Parathyroid adenoma (tissue), 2 donors: Measurements from ENCODE around the gene KIFC3.

ENCODE experiments used
- H2AFZ ChIP-seq: fragments of 300-600 bp; sonication (generic); one replicate; pipeline ENCODE4 v1.7.0; 2017; ENCODE audit warnings: antibody characterized with exemption, mild to moderate bottlenecking
- H3K27ac ChIP-seq: fragments of 300-600 bp; sonication (generic); one replicate; pipeline ENCODE4 v1.7.0; 2017
- H3K27me3 ChIP-seq: fragments of 300-600 bp; sonication (generic); one replicate; pipeline ENCODE4 v1.7.0; 2017; ENCODE audit warnings: low read length; ENCODE audit not compliant: control insufficient read depth, insufficient read depth
- H3K36me3 ChIP-seq: fragments of 300-600 bp; sonication (generic); one replicate; pipeline ENCODE4 v1.7.0; 2017; ENCODE audit warnings: low read length; ENCODE audit not compliant: control insufficient read depth, insufficient read depth
- H3K4me1 ChIP-seq: fragments of 300-600 bp; sonication (generic); one replicate; pipeline ENCODE4 v1.7.0; 2017; ENCODE audit warnings: control low read depth
- H3K4me2 ChIP-seq: fragments of 300-600 bp; sonication (generic); one replicate; pipeline ENCODE4 v1.7.0; 2017; ENCODE audit warnings: low read length
- H3K4me3 ChIP-seq: fragments of 300-600 bp; sonication (generic); one replicate; pipeline ENCODE4 v1.7.0; 2017; ENCODE audit warnings: low read depth, low read length
- H3K79me2 ChIP-seq: fragments of 300-600 bp; sonication (generic); one replicate; pipeline ENCODE4 v1.7.0; 2017; ENCODE audit warnings: control low read depth
- H3K9ac ChIP-seq: fragments of 300-600 bp; sonication (generic); one replicate; pipeline ENCODE4 v1.7.0; 2017; ENCODE audit warnings: mild to moderate bottlenecking
- H3K9me3 ChIP-seq: fragments of 300-600 bp; sonication (generic); one replicate; pipeline ENCODE4 v1.7.0; 2017; ENCODE audit warnings: low read length; ENCODE audit not compliant: control insufficient read depth
- CTCF ChIP-seq: fragments of 300-600 bp; sonication (generic); IDR thresholded peaks from one replicate; pipeline ENCODE4 v1.7.0; 2017; ENCODE audit warnings: antibody characterized with exemption, mild to moderate bottlenecking
- donor health status: primary hyperparathyroidism.

KIFC3 gene

GRCh38 chr16:57745768-57746167, 56.5 kb downstream of the KIFC3 start:
- H3K79me2 ChIP-seq, result no peaks in the 10 kb centered on the region
- no peak overlapping the region for H2AFZ ChIP-seq
- H3K9ac ChIP-seq, result no peak overlapping the region
- H3K27me3 ChIP-seq, result no peaks in the 10 kb centered on the region
- H3K27ac ChIP-seq, result no peak overlapping the region
- no peak overlapping the region for H3K4me3 ChIP-seq
- H3K9me3 ChIP-seq, result no peaks in the 10 kb centered on the region
- H3K4me2 ChIP-seq, result no peak overlapping the region
- H3K36me3 ChIP-seq, result no peaks in the 10 kb centered on the region
- TF ChIP-seq CTCF, result no peak
- no peaks in the 10 kb centered on the region for H3K4me1 ChIP-seq

GRCh38 chr16:57744642-57744903, 57.7 kb downstream of the KIFC3 start:
- Histone ChIP-seq H3K9me3 (no peaks in the 10 kb centered on the region), H3K79me2 (no peaks in the 10 kb centered on the region), H3K4me2 (no peak overlapping the region), H3K9ac (no peak overlapping the region), H2AFZ (no peak overlapping the region), H3K36me3 (no peaks in the 10 kb centered on the region), H3K27me3 (no peaks in the 10 kb centered on the region), H3K27ac (no peak overlapping the region), H3K4me3 (no peak overlapping the region), H3K4me1 (no peaks in the 10 kb centered on the region)
- TF ChIP-seq CTCF, result no peak

GRCh38 chr16:57743886-57744641, 58.2 kb downstream of the KIFC3 start:
- Histone ChIP-seq H2AFZ (no peak overlapping the region), H3K36me3 (no peaks in the 10 kb centered on the region), H3K4me1 (no peaks in the 10 kb centered on the region), H3K27ac (no peak overlapping the region), H3K4me3 (no peak overlapping the region), H3K9me3 (no peaks in the 10 kb centered on the region), H3K27me3 (no peaks in the 10 kb centered on the region), H3K9ac (no peak overlapping the region), H3K4me2 (no peak overlapping the region), H3K79me2 (peaks cover 3% of the 10 kb centered on the region)
- TF ChIP-seq CTCF, result no peak

GRCh38 chr16:57743458-57743857, 58.8 kb downstream of the KIFC3 start:
- no peak for TF ChIP-seq CTCF
- Histone ChIP-seq H3K4me3 (no peak overlapping the region), H3K79me2 (peaks cover 5% of the 10 kb centered on the region), H3K9ac (no peak overlapping the region), H3K36me3 (no peaks in the 10 kb centered on the region), H3K4me1 (no peaks in the 10 kb centered on the region), H3K4me2 (no peak overlapping the region), H2AFZ (no peak overlapping the region), H3K27me3 (no peaks in the 10 kb centered on the region), H3K9me3 (no peaks in the 10 kb centered on the region), H3K27ac (no peak overlapping the region)

- Histone ChIP-seq H3K9me3 (no peaks in the 10 kb centered on the region), H3K79me2 (peaks cover 7% of the 10 kb centered on the region), H3K4me3 (no peak overlapping the region), H2AFZ (no peak overlapping the region), H3K4me2 (no peak overlapping the region), H3K9ac (no peak overlapping the region), H3K4me1 (no peaks in the 10 kb centered on the region), H3K27me3 (no peaks in the 10 kb centered on the region), H3K36me3 (no peaks in the 10 kb centered on the region), H3K27ac (no peak overlapping the region)
- TF ChIP-seq CTCF, result no peak
Observed at GRCh38 chr16:57742543-57742942, 59.7 kb downstream of the KIFC3 start.
